ENCODE data around the gene BCOR. TPM values are rescaled to one million over a fixed set of nuclear protein-coding genes. Genes with fewer than 3 reads are reported as not detected.

BCOR gene
- total RNA-seq, 1 experiment from 2014 or later: 134 TPM

- H2BK15ac ChIP-seq (ENCODE audit: low read depth, low read length): no peak overlapping the region
- H2AFZ ChIP-seq (ENCODE audit: low read length): no peak overlapping the region
- no peak overlapping the region for H2BK12ac ChIP-seq (ENCODE audit: insufficient read length, low read depth, low read length)
- H3K9ac ChIP-seq (ENCODE audit: extremely low read depth, insufficient read length, low read length): no peak overlapping the region
- Mint-ChIP-seq H3K27me3 (ENCODE audit: low read depth) (peaks cover 65% of the 10 kb centered on the region), H3K4me1 (peaks cover 30 to 38% of the 10 kb centered on the region in 2 experiments), H3K4me3 (no peak overlapping the region), H3K36me3 (ENCODE audit: insufficient read depth in 1 of 3, low read depth in 3 of 3) (peaks cover 0 to 19% (median 5%) of the 10 kb centered on the region in 3 experiments; a peak in 4 of 7 replicates), H3K27ac (no peak overlapping the region), H3K9me3 (peaks cover 63 to 66% of the 10 kb centered on the region in 2 experiments)
- no peak overlapping the region for H3T11ph ChIP-seq (ENCODE audit: low read length)
- no peak overlapping the region for H3K4me2 ChIP-seq (ENCODE audit: insufficient read depth, insufficient read length, low read length)
- H3K27me3 ChIP-seq (ENCODE audit: insufficient read depth, low read length): peaks cover 4% of the 10 kb centered on the region; the same call in 1 of the 2 replicates
- H3K79me1 ChIP-seq (ENCODE audit: insufficient read depth, low read depth, low read length, poor library complexity, severe bottlenecking): no peaks in the 10 kb centered on the region
- no peak overlapping the region for H4K91ac ChIP-seq (ENCODE audit: insufficient read length, low read depth, low read length)
- H4K20me1 ChIP-seq (ENCODE audit: control insufficient read depth, insufficient read depth, insufficient read length): no peaks in the 10 kb centered on the region
- H3K4ac ChIP-seq (ENCODE audit: low read depth, low read length): no peak overlapping the region
- H3K14ac ChIP-seq (ENCODE audit: insufficient read depth, low read length): no peak overlapping the region
- H2AK5ac ChIP-seq (ENCODE audit: insufficient read length, low read length): no peak overlapping the region
- no peak overlapping the region for H4K8ac ChIP-seq (replicated peaks; ENCODE audit: insufficient read length, low read depth, low read length)
- no peak overlapping the region for H2BK120ac ChIP-seq (ENCODE audit: low read depth, low read length, poor library complexity, severe bottlenecking)
- no peak overlapping the region for H3K27ac ChIP-seq (ENCODE audit: insufficient read length, low read depth, low read length)
- H3K23me2 ChIP-seq (ENCODE audit: insufficient read length, low read depth, low read length, poor library complexity, severe bottlenecking): no peaks in the 10 kb centered on the region
- H2BK5ac ChIP-seq (ENCODE audit: insufficient read length, low read length): no peak overlapping the region
- H4K5ac ChIP-seq (ENCODE audit: insufficient read length, low read depth, low read length): no peak overlapping the region
- no peaks in the 10 kb centered on the region for H3K79me2 ChIP-seq (ENCODE audit: insufficient read depth, low read length)
- no peak overlapping the region for H3K56ac ChIP-seq (ENCODE audit: insufficient read length, low read depth, low read length)
- no peak overlapping the region for H3K23ac ChIP-seq (ENCODE audit: insufficient read length, low read depth, low read length)
- DNase-seq: no peak
- WGBS (ENCODE audit: extremely low coverage, insufficient read length, low lambda C conversion rate): no CpG with 5 or more reads among the region's 9 CpGs
- no peak overlapping the region for H2BK20ac ChIP-seq (ENCODE audit: low read depth, low read length, poor library complexity, severe bottlenecking)
- no peak for TF ChIP-seq CTCF (conservative IDR thresholded peaks at IDR 0.05)
- H3K9me3 ChIP-seq (ENCODE audit: control insufficient read depth, low read depth, low read length): no peaks in the 10 kb centered on the region
- H3K18ac ChIP-seq (ENCODE audit: insufficient read length, low read depth, low read length): no peak overlapping the region
- H3K4me1 ChIP-seq (ENCODE audit: insufficient read depth, low read length): peaks cover 4% of the 10 kb centered on the region; the same call in 1 of the 2 replicates
Observed at GRCh38 chrX:40116925-40117324, 19.2 kb upstream of the BCOR start.

Measured in H9 (cell line).